Activated CD4-positive, alpha-beta T cell treated with anti-CD3 and anti-CD28 coated beads for 36 hours (primary cell): Measurements from ENCODE around the gene LPP. TPM values are rescaled to one million over a fixed set of nuclear protein-coding genes. Genes with fewer than 3 reads are reported as not detected.

Source experiments
- ATAC-seq: fragments of 200-7000 bp; cut with Tn5 transposase; one replicate; pipeline ENCODE4 v1.10.0; 2021; ENCODE audit warnings: mild to moderate bottlenecking, moderate library complexity
- CTCF ChIA-PET: fragments of 350-600 bp; sonication (Branson Sonifier 250); formaldehyde crosslinking; loops from one replicate; lab custom pipeline; 2021; ENCODE audit warnings: antibody characterized with exemption; lab: Charles Lee
- POLR2A ChIA-PET: fragments of 350-600 bp; sonication (Branson Sonifier 250); formaldehyde crosslinking; loops from one replicate; lab custom pipeline; 2021; ENCODE audit warnings: antibody characterized with exemption, inconsistent platforms; lab: Charles Lee
- DNase-seq: peaks from one replicate; pipeline ENCODE4 v3.0.0-alpha.2; 2020
- H3K27ac Mint-ChIP-seq: one replicate; pipeline ENCODE4 v1.8.0; 2021; ENCODE audit warnings: mixed read lengths
- H3K27me3 Mint-ChIP-seq: one replicate; pipeline ENCODE4 v1.8.0; 2021; ENCODE audit warnings: mixed read lengths
- H3K36me3 Mint-ChIP-seq: one replicate; pipeline ENCODE4 v1.8.0; 2021; ENCODE audit warnings: low read depth, mixed read lengths
- H3K4me1 Mint-ChIP-seq: one replicate; pipeline ENCODE4 v1.8.0; 2021; ENCODE audit warnings: mixed read lengths
- H3K4me3 Mint-ChIP-seq: one replicate; pipeline ENCODE4 v1.8.0; 2021; ENCODE audit warnings: mild to moderate bottlenecking, moderate library complexity, mixed read lengths
- H3K9me3 Mint-ChIP-seq: one replicate; pipeline ENCODE4 v1.8.0; 2021; ENCODE audit warnings: low read depth, mixed read lengths
- intact Hi-C, 2 experiments: fragments of 100-400 bp; cut with DNase I in 1 of 2; cut with micrococcal nuclease in 1 of 2; formaldehyde crosslinking; loops; one replicate each; pipeline versions ENCODE4 v1.14.2 to v1.15.1; 2022 to 2024; cut with DNase I, micrococcal nuclease
- total RNA-seq, 2 experiments: library from RNA; stranded (reverse); gene quantifications; one replicate each; pipeline ENCODE4 v1.2.3, GENCODE V29; 2021

Gene LPP
- total RNA-seq, 2 experiments from 2014 or later = 34.7 to 40.6 TPM

DNA sequence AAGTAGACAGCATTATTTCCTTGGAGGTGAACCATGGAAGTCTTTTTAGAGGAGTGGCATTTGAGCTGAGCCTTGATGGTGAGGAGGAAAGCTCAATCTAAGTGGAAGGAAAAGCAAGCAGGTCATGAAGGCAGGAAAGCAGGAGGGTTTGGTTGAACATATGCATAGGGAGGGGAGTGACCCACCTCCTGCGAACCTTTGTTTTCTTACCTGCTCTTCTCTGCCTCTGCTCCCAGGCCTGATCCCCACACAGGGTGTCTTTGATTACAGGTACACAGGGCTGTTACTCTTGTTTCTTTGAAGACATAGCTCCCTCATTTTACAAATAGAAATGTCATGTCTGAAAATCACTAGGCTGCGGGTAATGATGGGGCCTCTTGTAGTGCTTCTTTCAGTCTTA is 769.7 kb downstream of the LPP start:
- H3K4me1 Mint-ChIP-seq = peaks cover 1% of the 10 kb centered on the region
- POLR2A ChIA-PET = no interaction called here

DNA sequence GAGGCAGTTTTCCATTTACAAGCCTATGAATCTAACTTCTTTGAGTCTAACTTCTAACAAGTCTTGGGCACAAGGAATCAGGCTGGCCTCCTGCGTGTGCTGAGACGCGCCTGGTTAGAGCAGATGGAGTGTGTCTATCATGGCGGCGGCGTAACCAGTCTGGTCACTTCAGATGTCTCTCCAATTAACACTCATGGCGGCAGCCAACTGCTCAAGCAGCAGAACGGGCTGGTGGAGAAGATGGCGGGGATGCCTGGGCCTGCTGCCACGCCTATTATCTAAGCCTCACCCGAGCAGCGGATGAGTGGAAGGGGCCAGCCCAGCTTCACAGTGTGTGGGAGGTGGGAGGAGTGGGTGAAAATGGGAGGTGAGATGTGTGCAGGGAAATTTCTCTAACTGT is 771.4 kb downstream of the LPP start:
- Mint-ChIP-seq H3K27ac (no peak overlapping the region), H3K27me3 (no peaks in the 10 kb centered on the region), H3K36me3 (no peaks in the 10 kb centered on the region), H3K4me1 (peaks cover 1% of the 10 kb centered on the region), H3K4me3 (no peak overlapping the region), H3K9me3 (peaks cover under 1% of the 10 kb centered on the region)
- ATAC-seq = no peak
- intact Hi-C loops = no loop called here
- CTCF ChIA-PET = interaction anchor here (0.5 kb wide), 1 partner anchor 1187 kb away, joined by 4 read pairs; no protein-coding TSS in a partner anchor
- DNase-seq = no peak
- POLR2A ChIA-PET = no interaction called here

More for the DNA sequence above, 769.7 kb downstream of the LPP start:
- Mint-ChIP-seq H3K27ac (no peak overlapping the region), H3K9me3 (peaks cover 2% of the 10 kb centered on the region), H3K27me3 (peaks cover 3% of the 10 kb centered on the region), H3K36me3 (no peaks in the 10 kb centered on the region), H3K4me3 (no peak overlapping the region)
- ATAC-seq = no peak
- DNase-seq = no peak
- intact Hi-C loops = no loop called here
- CTCF ChIA-PET = interaction anchor here (0.7 to 3.0 kb wide), 3 partner anchors 31 to 1608 kb away, joined by 3 to 17 read pairs (median 4); no protein-coding TSS in a partner anchor

DNA sequence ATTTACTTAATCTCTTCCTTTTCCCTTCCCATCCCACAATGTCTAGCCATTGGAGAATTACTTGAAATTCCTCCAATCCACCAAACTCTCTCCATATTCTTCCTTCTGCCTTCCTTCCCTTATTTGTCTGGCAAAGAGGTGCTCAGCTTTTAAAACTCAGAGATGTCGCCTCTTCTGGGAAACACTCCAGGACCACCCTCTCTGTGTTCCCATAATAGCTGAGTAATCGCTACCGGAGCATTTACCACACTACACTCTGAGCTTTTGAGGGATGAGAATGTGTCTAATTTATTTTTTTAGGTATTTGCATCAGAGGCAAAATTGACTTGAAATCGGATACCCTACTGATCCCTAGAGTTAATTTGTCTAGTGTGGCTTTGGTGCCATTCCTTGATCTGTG is 772.2 kb downstream of the LPP start:
- POLR2A ChIA-PET = no interaction called here
- Mint-ChIP-seq H3K36me3 (no peaks in the 10 kb centered on the region), H3K4me3 (no peak overlapping the region), H3K4me1 (peaks cover 1% of the 10 kb centered on the region), H3K9me3 (no peaks in the 10 kb centered on the region), H3K27me3 (no peaks in the 10 kb centered on the region), H3K27ac (no peak overlapping the region)
- intact Hi-C loops = no loop called here
- DNase-seq (no peak), ATAC-seq (no peak)
- CTCF ChIA-PET = interaction anchor here (1.8 kb wide), 1 partner anchor 10 kb away, joined by 4 read pairs; no protein-coding TSS in a partner anchor

GRCh38 chr3:188926741-188927511 is 773.0 kb downstream of the LPP start:
- Mint-ChIP-seq H3K9me3 (no peaks in the 10 kb centered on the region), H3K36me3 (no peaks in the 10 kb centered on the region), H3K27ac (no peak overlapping the region), H3K4me3 (no peak overlapping the region), H3K27me3 (no peaks in the 10 kb centered on the region), H3K4me1 (peaks cover 1% of the 10 kb centered on the region)
- no peak for ATAC-seq
- intact Hi-C loops = no loop called here
- ChIA-PET CTCF (interaction anchor here (0.7 to 1.8 kb wide), 2 partner anchors 9 to 606 kb away, joined by 3 to 4 read pairs; no protein-coding TSS in a partner anchor), POLR2A (no interaction called here)
- no peak for DNase-seq

DNA sequence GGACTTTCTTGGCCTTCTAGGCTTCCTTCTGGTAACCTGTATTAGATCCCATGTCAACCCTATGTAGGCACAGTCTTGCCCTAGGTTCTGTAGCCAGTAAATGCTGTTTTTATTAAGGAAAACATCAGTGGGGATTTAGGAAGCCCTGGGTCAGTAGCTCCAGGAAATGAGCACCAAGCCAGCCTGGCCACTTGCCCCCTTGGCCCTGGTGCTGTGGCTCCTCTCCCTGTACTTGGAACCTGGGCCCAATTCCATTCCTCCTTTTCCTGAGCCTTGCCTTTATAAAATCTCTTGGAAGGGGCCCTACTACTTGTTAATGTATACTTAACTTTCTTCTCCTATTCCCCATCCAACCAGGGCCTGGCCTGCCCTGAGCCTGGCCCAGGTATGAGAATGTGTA is 774.0 kb downstream of the LPP start:
- no peak for ATAC-seq
- no peak overlapping the region for H3K4me3 Mint-ChIP-seq
- POLR2A ChIA-PET = no interaction called here

GRCh38 chr3:188929137-188929536 is 775.2 kb downstream of the LPP start:
- no peaks in the 10 kb centered on the region for H3K36me3 Mint-ChIP-seq
- ChIA-PET CTCF (interaction anchor here (0.6 kb wide), 1 partner anchor 10 kb away, joined by 4 read pairs; no protein-coding TSS in a partner anchor), POLR2A (no interaction called here)
- no peak for ATAC-seq
- H3K27me3 Mint-ChIP-seq = no peaks in the 10 kb centered on the region
- no peak overlapping the region for H3K27ac Mint-ChIP-seq
- H3K9me3 Mint-ChIP-seq = no peaks in the 10 kb centered on the region
- intact Hi-C loops = no loop called here
- peaks cover 1% of the 10 kb centered on the region for H3K4me1 Mint-ChIP-seq
- no peak for DNase-seq
- H3K4me3 Mint-ChIP-seq = no peak overlapping the region

More for the DNA sequence above, 774.0 kb downstream of the LPP start:
- no peaks in the 10 kb centered on the region for H3K9me3 Mint-ChIP-seq
- H3K4me1 Mint-ChIP-seq = peaks cover 1% of the 10 kb centered on the region
- no peak overlapping the region for H3K27ac Mint-ChIP-seq
- no peaks in the 10 kb centered on the region for H3K27me3 Mint-ChIP-seq
- intact Hi-C loops = no loop called here
- H3K36me3 Mint-ChIP-seq = no peaks in the 10 kb centered on the region
- CTCF ChIA-PET = interaction anchor here (1.8 kb wide), 1 partner anchor 8 kb away, joined by 4 read pairs; no protein-coding TSS in a partner anchor
- DNase-seq = no peak

DNA sequence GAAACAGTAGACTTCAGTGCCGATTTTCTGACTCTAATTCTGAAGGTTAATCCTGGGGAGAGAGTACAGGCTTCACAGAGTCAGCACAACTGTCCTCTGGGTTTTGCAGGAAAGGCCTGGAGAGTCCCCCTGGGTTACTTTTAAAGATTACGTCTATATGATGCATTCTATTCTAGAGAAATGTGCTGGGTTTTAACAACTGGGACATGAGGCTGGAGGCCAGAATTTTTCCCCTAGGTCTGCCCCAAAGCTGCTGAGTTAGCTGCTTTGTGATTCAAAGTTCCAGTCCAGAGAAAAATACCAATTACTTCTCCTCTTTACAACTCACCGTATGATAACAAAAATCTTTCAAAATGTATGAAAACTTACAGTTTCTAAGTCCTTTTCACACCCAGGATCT is 777.1 kb downstream of the LPP start:
- POLR2A ChIA-PET = no interaction called here

DNA sequence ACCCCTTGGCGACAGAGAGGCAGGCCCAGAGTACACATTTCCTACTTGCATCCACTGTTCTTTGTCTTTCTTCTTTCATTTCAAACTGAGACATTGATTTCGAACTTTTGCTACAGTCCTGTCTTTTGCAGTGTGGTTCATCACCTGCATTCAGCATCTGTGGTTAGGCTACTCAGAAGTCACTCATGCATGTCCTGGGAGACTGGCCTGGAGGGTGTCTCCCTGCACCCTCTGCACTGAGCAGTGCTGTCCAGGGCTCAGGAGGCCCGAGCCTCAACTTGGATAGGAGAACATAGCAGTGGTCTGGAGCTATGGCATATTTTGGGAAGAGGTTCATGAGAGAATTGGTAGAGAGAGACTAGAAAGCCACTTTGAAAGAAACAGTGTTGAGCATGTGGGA is 777.6 kb downstream of the LPP start:
- no peaks in the 10 kb centered on the region for H3K36me3 Mint-ChIP-seq
- H3K4me3 Mint-ChIP-seq = no peak overlapping the region
- H3K27ac Mint-ChIP-seq = no peak overlapping the region
- intact Hi-C loops = no loop called here
- no peaks in the 10 kb centered on the region for H3K4me1 Mint-ChIP-seq
- H3K9me3 Mint-ChIP-seq = no peaks in the 10 kb centered on the region
- ATAC-seq = no peak
- no peaks in the 10 kb centered on the region for H3K27me3 Mint-ChIP-seq
- POLR2A ChIA-PET = no interaction called here
- CTCF ChIA-PET = no interaction called here
- no peak for DNase-seq

More for the DNA sequence above, 777.1 kb downstream of the LPP start:
- Mint-ChIP-seq H3K27ac (no peak overlapping the region), H3K4me1 (no peaks in the 10 kb centered on the region), H3K27me3 (no peaks in the 10 kb centered on the region), H3K9me3 (no peaks in the 10 kb centered on the region), H3K36me3 (no peaks in the 10 kb centered on the region), H3K4me3 (no peak overlapping the region)
- intact Hi-C loops = no loop called here
- ATAC-seq (no peak), DNase-seq (no peak)
- CTCF ChIA-PET = interaction anchor here (0.9 kb wide), 1 partner anchor 42 kb away, joined by 3 read pairs; no protein-coding TSS in a partner anchor

DNA sequence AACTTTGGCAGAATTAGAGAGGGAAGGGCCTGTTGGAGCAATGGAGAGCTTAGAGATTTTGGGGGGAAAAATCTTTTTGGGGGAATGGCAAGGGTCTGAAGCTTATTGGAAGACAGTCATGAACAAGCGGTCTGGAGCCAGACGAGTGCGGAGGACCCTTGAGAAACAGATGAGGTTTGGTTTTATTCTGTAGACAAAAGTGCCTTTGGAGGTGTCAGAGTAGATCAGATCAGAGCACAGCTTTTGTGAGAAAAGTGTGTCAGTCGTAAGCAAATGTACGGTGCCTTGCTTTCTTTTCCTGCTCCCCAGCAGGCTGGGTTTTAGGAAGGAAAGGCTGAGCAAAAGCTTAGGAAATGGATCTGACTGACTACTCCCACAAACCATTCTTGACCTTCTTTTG is 781.0 kb downstream of the LPP start:
- ATAC-seq (no peak), DNase-seq (no peak)
- Mint-ChIP-seq H3K4me3 (no peak overlapping the region), H3K27ac (no peak overlapping the region), H3K36me3 (no peaks in the 10 kb centered on the region), H3K9me3 (no peaks in the 10 kb centered on the region), H3K27me3 (peaks cover 3% of the 10 kb centered on the region), H3K4me1 (no peaks in the 10 kb centered on the region)
- intact Hi-C loops = no loop called here
- CTCF ChIA-PET = interaction anchor here (0.7 to 1.6 kb wide), 3 partner anchors 11 to 19 kb away, joined by 3 to 5 read pairs (median 4); no protein-coding TSS in a partner anchor
- POLR2A ChIA-PET = no interaction called here

- ATAC-seq (peak; percentile 36), DNase-seq (no peak)
- no peak overlapping the region for H3K4me3 Mint-ChIP-seq
- intact Hi-C loops = no loop called here
- ChIA-PET CTCF (interaction anchor here (1.3 to 2.2 kb wide), 2 partner anchors 10 to 19 kb away, joined by 4 read pairs; no protein-coding TSS in a partner anchor), POLR2A (interaction anchor here (0.8 kb wide), 1 partner anchor 373 kb away, joined by 4 read pairs; no protein-coding TSS in a partner anchor)
- no peaks in the 10 kb centered on the region for H3K36me3 Mint-ChIP-seq
- H3K27ac Mint-ChIP-seq = no peak overlapping the region
- no peaks in the 10 kb centered on the region for H3K4me1 Mint-ChIP-seq
- H3K9me3 Mint-ChIP-seq = no peaks in the 10 kb centered on the region
- peaks cover 3% of the 10 kb centered on the region for H3K27me3 Mint-ChIP-seq
These were observed 782.7 kb downstream of the LPP start for GRCh38 chr3:188936597-188937107.

GRCh38 chr3:188937389-188937788 is 783.4 kb downstream of the LPP start:
- H3K9me3 Mint-ChIP-seq = no peaks in the 10 kb centered on the region
- ChIA-PET POLR2A (interaction anchor here (0.8 kb wide), 1 partner anchor 372 kb away, joined by 4 read pairs; no protein-coding TSS in a partner anchor), CTCF (interaction anchor here (1.3 to 2.2 kb wide), 2 partner anchors 10 to 18 kb away, joined by 4 read pairs; no protein-coding TSS in a partner anchor)
- no peak overlapping the region for H3K4me3 Mint-ChIP-seq
- no peaks in the 10 kb centered on the region for H3K4me1 Mint-ChIP-seq
- DNase-seq (no peak), ATAC-seq (no peak)
- no peaks in the 10 kb centered on the region for H3K36me3 Mint-ChIP-seq
- peaks cover 3% of the 10 kb centered on the region for H3K27me3 Mint-ChIP-seq
- intact Hi-C loops = no loop called here
- H3K27ac Mint-ChIP-seq = no peak overlapping the region
